ENCODE data around the gene STK10. TPM values are rescaled to one million over a fixed set of nuclear protein-coding genes. Genes with fewer than 3 reads are reported as not detected.

The STK10 gene
- total and polyA plus RNA-seq, 8 donors = 6.6 to 86.6 (median 14.8) TPM

- peaks cover 12 to 52% (median 46%) of the 10 kb centered on the region in 4 donors for H3K36me3 ChIP-seq
- no peak overlapping the region for H3K4me3 ChIP-seq
- H3K27me3 ChIP-seq = no peaks in the 10 kb centered on the region
- no peak overlapping the region for H3K27ac ChIP-seq
- TF ChIP-seq POLR2A (IDR thresholded peaks at IDR 0.05) = no peak
- TF ChIP-seq POLR2AphosphoS5 (IDR thresholded peaks at IDR 0.05) = no peak
- no peak for TF ChIP-seq EP300 (IDR thresholded peaks at IDR 0.05)
- TF ChIP-seq CTCF (IDR thresholded peaks at IDR 0.05) = no peak
- intact Hi-C loops (cut with DNase I; ENCODE audit: low total_unique reads) = no loop called here
- 90 to 95% (median 94%) methylated on average over 7 of the region's 7 CpGs for WGBS, 5 donors
- no peaks in the 10 kb centered on the region for H3K9me3 ChIP-seq
- H3K4me1 ChIP-seq = no peaks in the 10 kb centered on the region
- DNase-seq = no peak
These were observed 98.5 kb downstream of the STK10 start for GRCh38 chr5:172089298-172090117.

GRCh38 chr5:172088801-172089200, 99.2 kb downstream of the STK10 start:
- TF ChIP-seq EP300 (IDR thresholded peaks at IDR 0.05) = no peak
- TF ChIP-seq CTCF (IDR thresholded peaks at IDR 0.05) = no peak
- Histone ChIP-seq H3K27me3 (no peaks in the 10 kb centered on the region), H3K27ac (no peak overlapping the region), H3K4me1 (no peaks in the 10 kb centered on the region), H3K36me3 (peaks cover 12 to 46% (median 41%) of the 10 kb centered on the region in 4 donors), H3K9me3 (no peaks in the 10 kb centered on the region), H3K4me3 (no peak overlapping the region)
- DNase-seq = no peak
- intact Hi-C loops (cut with DNase I; ENCODE audit: low total_unique reads) = no loop called here
- 90 to 100% (median 95%) methylated on average over 2 of the region's 2 CpGs for WGBS, 5 donors

- WGBS, 5 donors = 74 to 84% (median 82%) methylated on average over 13 to 14 of the region's 14 CpGs
- DNase-seq = no peak
These were observed 101.6 kb downstream of the STK10 start for GRCh38 chr5:172086194-172086975.

GRCh38 chr5:172085738-172086137, 102.3 kb downstream of the STK10 start:
- Histone ChIP-seq H3K9me3 (no peaks in the 10 kb centered on the region), H3K4me1 (no peaks in the 10 kb centered on the region), H3K27me3 (no peaks in the 10 kb centered on the region), H3K36me3 (peaks cover 9 to 42% (median 35%) of the 10 kb centered on the region in 4 donors), H3K4me3 (no peak overlapping the region), H3K27ac (no peak overlapping the region)
- 94 to 99% (median 97%) methylated on average over 8 to 10 of the region's 10 CpGs for WGBS, 5 donors
- TF ChIP-seq POLR2AphosphoS5 (IDR thresholded peaks at IDR 0.05) (no peak), EP300 (IDR thresholded peaks at IDR 0.05) (no peak), POLR2A (IDR thresholded peaks at IDR 0.05) (no peak), CTCF (IDR thresholded peaks at IDR 0.05) (no peak)
- intact Hi-C loops (cut with DNase I; ENCODE audit: low total_unique reads) = no loop called here
- DNase-seq = no peak

More at GRCh38 chr5:172086194-172086975, 101.6 kb downstream of the STK10 start:
- H3K4me1 ChIP-seq = no peaks in the 10 kb centered on the region
- no peaks in the 10 kb centered on the region for H3K27me3 ChIP-seq
- H3K27ac ChIP-seq = no peak overlapping the region
- intact Hi-C loops (cut with DNase I; ENCODE audit: low total_unique reads) = no loop called here
- no peak overlapping the region for H3K4me3 ChIP-seq
- TF ChIP-seq POLR2AphosphoS5 (IDR thresholded peaks at IDR 0.05) = no peak
- no peak for TF ChIP-seq EP300 (IDR thresholded peaks at IDR 0.05)
- H3K9me3 ChIP-seq = no peaks in the 10 kb centered on the region
- H3K36me3 ChIP-seq = peaks cover 8 to 40% (median 33%) of the 10 kb centered on the region in 4 donors

Data from stomach (tissue), 9 donors.